Memory B cell (primary cell): ENCODE results near the gene RTEL1.
"Not testable (repeated sequence)": the region's sequence is repeated elsewhere in the genome, so short reads cannot be mapped to it uniquely, and the experiment has no call there.

Source experiments
- ATAC-seq: fragments of 150-1000 bp; cut with Tn5 transposase; 2 replicates; pipeline ENCODE4 v1.10.0; 2021; ENCODE audit warnings: low read depth, mild to moderate bottlenecking, moderate library complexity
- DNase-seq, 2 donors: peaks; one replicate each; pipeline ENCODE4 v3.0.0; 2022; ENCODE audit warnings: low spot score in 2 of 2
- H3K27ac Mint-ChIP-seq: one replicate; pipeline ENCODE4 v1.8.0; 2022; ENCODE audit warnings: mild to moderate bottlenecking, moderate library complexity, mixed read lengths
- H3K27me3 Mint-ChIP-seq: one replicate; pipeline ENCODE4 v1.8.0; 2022; ENCODE audit warnings: mixed read lengths
- H3K36me3 Mint-ChIP-seq: one replicate; pipeline ENCODE4 v1.8.0; 2022; ENCODE audit warnings: mild to moderate bottlenecking, mixed read lengths
- H3K4me1 Mint-ChIP-seq: one replicate; pipeline ENCODE4 v1.8.0; 2022; ENCODE audit warnings: mixed read lengths
- H3K4me3 Mint-ChIP-seq: one replicate; pipeline ENCODE4 v1.8.0; 2022; ENCODE audit warnings: mild to moderate bottlenecking, moderate library complexity, mixed read lengths
- H3K9me3 Mint-ChIP-seq: one replicate; pipeline ENCODE4 v1.8.0; 2022; ENCODE audit warnings: mixed read lengths

The RTEL1 gene

GRCh38 chr20:63722967-63723622 lies 65.0 kb downstream of the RTEL1 start:
- H3K27ac Mint-ChIP-seq, H3K27me3 Mint-ChIP-seq, ATAC-seq, H3K4me1 Mint-ChIP-seq, H3K4me3 Mint-ChIP-seq, DNase-seq, H3K9me3 Mint-ChIP-seq: not testable (repeated sequence)
- H3K36me3 Mint-ChIP-seq = peaks cover 39% of the 10 kb centered on the region

DNA sequence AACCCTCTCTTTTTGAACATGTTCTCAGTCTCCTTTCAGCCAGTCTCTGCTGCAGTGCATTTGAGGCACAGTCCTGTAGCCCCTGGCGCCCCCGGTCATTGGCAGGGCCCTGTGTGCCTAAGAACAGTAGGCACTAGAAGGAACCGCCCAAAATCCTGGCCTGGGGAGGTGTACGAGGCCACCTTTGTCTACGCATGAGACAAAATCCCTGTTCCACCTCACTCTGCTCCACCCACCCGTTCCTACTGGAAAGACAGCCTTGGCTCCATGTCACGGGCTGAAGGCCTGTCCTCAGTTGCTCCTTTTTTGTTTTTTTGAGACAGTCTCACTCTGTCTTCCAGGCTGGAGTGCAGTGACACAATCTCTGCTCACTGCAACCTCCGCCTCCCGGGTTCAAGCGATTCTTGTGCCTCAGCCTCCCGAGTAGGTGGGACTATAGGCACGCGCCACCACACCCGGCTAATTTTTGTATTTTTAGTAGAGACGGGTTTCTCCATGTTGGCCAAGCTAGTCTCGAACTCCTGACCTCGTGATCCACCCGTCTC lies 72.1 kb downstream of the RTEL1 start:
- not testable (repeated sequence) for ATAC-seq, H3K9me3 Mint-ChIP-seq, H3K27ac Mint-ChIP-seq, H3K27me3 Mint-ChIP-seq, H3K4me3 Mint-ChIP-seq, DNase-seq
- Mint-ChIP-seq H3K36me3 (peaks cover 19% of the 10 kb centered on the region), H3K4me1 (peaks cover 23% of the 10 kb centered on the region)

DNA sequence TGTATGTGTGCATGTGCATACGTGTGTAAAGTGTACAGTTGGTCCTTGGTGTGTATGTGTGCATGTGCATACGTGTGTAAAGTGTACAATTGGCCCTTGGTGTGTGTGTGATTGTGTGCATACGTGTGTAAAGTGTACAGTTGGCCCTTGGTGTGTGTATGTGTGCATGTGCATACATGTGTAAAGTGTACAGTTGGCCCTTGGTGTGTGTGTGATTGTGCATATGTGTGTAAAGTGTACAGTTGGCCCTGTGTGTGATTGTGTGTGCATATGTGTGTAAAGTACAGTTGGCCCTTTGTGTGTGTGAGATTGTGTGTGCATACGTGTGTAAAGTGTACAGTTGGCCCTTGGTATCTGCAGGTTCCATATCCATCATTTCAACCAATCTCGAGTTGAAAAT lies 73.3 kb downstream of the RTEL1 start:
- ATAC-seq (no peak), DNase-seq (no peak)
- Mint-ChIP-seq H3K36me3 (peaks cover 15% of the 10 kb centered on the region), H3K27me3 (no peaks in the 10 kb centered on the region), H3K4me1 (peaks cover 32% of the 10 kb centered on the region), H3K9me3 (no peaks in the 10 kb centered on the region), H3K4me3 (no peak overlapping the region), H3K27ac (no peak overlapping the region)

GRCh38 chr20:63732118-63733095 lies 74.3 kb downstream of the RTEL1 start:
- peaks cover 12% of the 10 kb centered on the region for H3K36me3 Mint-ChIP-seq
- H3K27me3 Mint-ChIP-seq = no peaks in the 10 kb centered on the region
- no peak overlapping the region for H3K4me3 Mint-ChIP-seq
- H3K27ac Mint-ChIP-seq = no peak overlapping the region
- no peak for ATAC-seq
- no peak for DNase-seq
- H3K9me3 Mint-ChIP-seq = no peaks in the 10 kb centered on the region
- peaks cover 29% of the 10 kb centered on the region for H3K4me1 Mint-ChIP-seq

- no peak overlapping the region for H3K27ac Mint-ChIP-seq
- ATAC-seq (no peak), DNase-seq (no peak)
- H3K9me3 Mint-ChIP-seq = no peaks in the 10 kb centered on the region
- no peaks in the 10 kb centered on the region for H3K27me3 Mint-ChIP-seq
- peaks cover 29% of the 10 kb centered on the region for H3K4me1 Mint-ChIP-seq
- no peak overlapping the region for H3K4me3 Mint-ChIP-seq
- peaks cover 12% of the 10 kb centered on the region for H3K36me3 Mint-ChIP-seq
Measured at GRCh38 chr20:63733117-63733516, 75.0 kb downstream of the RTEL1 start.

DNA sequence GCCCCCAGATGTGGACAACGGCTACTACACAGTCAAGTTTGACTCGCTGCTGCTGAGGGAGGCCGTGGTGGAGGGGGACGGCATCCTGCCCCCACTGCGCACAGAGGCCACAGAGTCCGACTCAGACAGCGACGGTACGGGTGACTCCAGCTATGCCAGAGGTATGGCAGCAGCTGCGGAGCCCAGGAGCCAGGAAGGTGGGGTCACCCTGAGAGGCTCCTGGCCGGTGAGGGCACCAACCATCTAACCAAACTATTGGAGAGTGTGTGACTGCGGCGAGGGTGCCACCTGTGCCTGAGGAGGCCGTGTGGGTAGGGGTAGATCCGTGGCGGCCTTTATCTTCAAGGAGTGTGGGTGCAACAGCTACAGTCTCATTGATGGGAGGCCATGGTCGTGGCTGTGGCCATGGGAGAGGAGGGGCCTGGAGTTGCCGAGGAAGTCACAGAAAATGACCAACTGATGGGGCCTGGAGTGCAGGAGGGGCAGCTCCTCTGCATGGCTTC lies 75.5 kb downstream of the RTEL1 start:
- H3K9me3 Mint-ChIP-seq = no peaks in the 10 kb centered on the region
- no peak overlapping the region for H3K4me3 Mint-ChIP-seq
- ATAC-seq = no peak
- H3K36me3 Mint-ChIP-seq = peaks cover 9% of the 10 kb centered on the region
- H3K4me1 Mint-ChIP-seq = peaks cover 23% of the 10 kb centered on the region
- no peak overlapping the region for H3K27ac Mint-ChIP-seq
- no peak for DNase-seq
- H3K27me3 Mint-ChIP-seq = no peaks in the 10 kb centered on the region

DNA sequence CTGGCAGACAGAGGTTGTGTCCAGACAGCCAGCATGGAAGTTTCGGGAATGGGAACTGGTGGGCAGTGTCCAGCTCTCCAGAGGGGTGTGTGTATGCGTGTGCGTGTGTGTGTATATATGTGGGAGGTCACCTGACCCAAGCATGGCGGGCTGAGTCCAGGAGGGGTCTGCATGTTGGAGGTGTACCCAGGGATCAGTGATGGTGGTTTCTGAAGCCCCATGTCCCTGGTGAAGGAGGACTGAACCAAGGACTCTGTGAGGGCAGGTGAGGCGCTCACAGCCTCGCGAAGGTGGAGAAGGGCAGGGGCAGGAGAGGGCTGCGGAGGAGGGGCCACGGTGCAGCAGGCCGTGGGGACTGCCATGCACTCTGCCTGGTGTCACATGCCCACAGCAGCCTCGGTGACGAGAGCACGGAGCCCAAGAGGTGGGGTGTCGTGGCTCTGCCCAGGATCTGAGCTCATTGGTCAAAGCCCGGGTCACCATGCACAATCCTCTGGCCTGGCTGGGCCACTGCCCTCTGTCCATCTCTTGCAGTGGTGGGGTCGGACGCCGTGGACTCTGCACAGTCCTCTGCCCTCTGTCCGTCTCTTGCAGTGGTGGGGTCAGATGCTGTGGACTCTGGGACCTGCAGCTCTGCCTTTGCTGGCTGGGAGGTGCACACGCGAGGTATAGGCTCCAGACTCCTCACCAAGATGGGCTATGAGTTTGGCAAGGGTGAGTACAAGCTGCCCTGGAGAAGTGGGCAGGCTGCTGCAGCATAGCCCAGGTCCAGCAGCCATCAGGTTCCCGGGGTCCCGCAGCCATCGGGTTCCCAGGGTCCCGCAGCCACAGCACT lies 76.2 kb downstream of the RTEL1 start:
- H3K4me3 Mint-ChIP-seq = no peak overlapping the region
- ATAC-seq (no peak), DNase-seq (no peak)
- H3K27me3 Mint-ChIP-seq = no peaks in the 10 kb centered on the region
- peaks cover 19% of the 10 kb centered on the region for H3K4me1 Mint-ChIP-seq
- no peaks in the 10 kb centered on the region for H3K9me3 Mint-ChIP-seq
- H3K36me3 Mint-ChIP-seq = peaks cover 9% of the 10 kb centered on the region
- H3K27ac Mint-ChIP-seq = no peak overlapping the region

GRCh38 chr20:63734946-63735858 lies 77.1 kb downstream of the RTEL1 start:
- Mint-ChIP-seq H3K9me3 (no peaks in the 10 kb centered on the region), H3K36me3 (peaks cover 9% of the 10 kb centered on the region), H3K4me1 (peaks cover 12% of the 10 kb centered on the region), H3K27ac (no peak overlapping the region), H3K27me3 (no peaks in the 10 kb centered on the region), H3K4me3 (peak overlapping the region; percentile 86)
- ATAC-seq (no peak), DNase-seq (no peak)

DNA sequence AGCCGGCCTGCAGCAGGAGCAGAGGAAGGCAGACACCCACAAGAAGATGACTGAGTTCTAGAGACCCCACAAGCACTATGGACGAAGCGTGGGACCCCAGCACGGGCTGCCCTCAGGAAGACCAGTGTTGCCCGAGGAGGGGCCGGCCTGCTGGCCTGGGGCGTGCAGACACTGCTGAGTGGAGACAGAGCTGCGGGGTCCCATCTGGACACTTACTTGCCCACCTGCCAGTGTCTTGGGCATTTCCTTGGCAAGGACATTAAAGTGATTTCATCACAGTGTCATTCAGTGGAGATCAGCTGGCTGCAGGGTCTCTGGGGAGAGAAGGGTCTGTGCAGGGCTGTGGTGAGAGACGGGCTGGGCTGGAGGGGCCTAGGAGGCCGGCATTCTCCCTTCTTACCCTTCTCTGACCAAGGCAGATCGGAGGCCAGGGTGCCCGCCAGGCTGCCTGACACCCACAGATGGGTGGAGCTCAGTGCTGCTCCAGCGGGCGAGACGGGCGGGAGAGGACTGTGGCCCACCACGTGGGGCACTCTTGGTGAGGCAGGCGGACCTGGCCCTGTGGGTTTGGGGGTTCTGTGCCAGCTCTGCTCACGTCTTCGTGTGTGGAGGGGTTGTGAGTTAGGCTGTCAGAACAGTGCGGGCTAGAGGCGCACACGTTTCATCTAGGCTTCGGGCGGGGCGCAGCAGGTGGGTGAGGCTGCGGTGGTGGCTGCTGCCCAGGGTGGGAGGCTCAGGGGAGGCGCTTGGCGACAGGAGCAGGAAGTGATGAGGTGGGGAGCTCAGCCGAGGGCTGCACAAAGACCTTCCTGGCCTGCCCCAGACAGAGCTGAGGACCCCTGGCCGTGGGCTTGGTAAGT lies 78.0 kb downstream of the RTEL1 start, which contains the start of gene LIME1:
Gene LIME1 (plus strand): TSS at position 806 of the 860 bp plus-strand sequence. CDS start 886 bp downstream, outside the sequence.
- Mint-ChIP-seq H3K4me1 (peaks cover 10% of the 10 kb centered on the region), H3K4me3 (peak within 1 kb of the TSS; percentile 86), H3K27me3 (no peaks in the 10 kb centered on the region), H3K36me3 (peaks cover 9% of the 10 kb centered on the region), H3K27ac (peak within 1 kb of the TSS; percentile 13), H3K9me3 (no peaks in the 10 kb centered on the region)
- DNase-seq (peak; percentile 51 to 57), ATAC-seq (peak; percentile 62)

DNA sequence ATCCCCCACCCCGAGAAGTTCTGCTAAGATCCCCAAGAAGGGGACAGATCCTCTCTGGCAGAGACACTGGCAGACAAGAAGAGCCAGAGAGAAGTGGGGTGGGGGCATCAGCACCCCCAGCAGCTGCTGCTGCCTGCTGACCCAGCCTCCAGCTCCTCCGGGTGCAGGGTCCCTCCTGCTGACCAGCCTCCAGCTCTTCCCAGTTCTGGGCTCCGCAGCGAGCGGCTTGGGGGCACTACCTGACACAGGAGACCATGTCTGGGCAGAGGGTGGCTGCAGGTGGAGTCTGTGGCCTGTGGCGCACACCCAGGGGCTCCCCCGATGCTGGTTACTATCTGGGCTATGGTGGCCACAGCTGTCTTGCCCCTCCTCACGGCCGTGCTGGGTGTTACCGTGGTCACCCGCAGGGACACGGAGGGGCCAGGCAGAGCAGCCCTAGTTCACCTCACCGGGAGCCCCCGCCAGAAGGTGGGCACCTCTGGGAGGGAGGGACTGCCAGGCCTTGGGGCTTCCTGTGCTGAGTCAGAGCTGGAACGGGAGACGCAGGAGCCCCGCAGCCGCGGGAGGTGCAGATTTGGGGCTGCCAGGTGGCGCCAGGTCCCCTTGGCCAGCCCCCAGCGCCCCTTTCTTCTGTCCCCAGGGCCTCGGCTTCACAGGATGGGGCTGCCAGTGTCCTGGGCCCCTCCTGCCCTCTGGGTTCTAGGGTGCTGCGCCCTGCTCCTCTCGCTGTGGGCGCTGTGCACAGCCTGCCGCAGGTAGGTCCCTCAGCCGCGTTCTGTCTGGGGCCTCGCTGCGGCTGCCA lies 79.0 kb downstream of the RTEL1 start:
- Mint-ChIP-seq H3K9me3 (no peaks in the 10 kb centered on the region), H3K36me3 (peaks cover 9% of the 10 kb centered on the region), H3K27ac (peak overlapping the region; percentile 13), H3K4me3 (peak overlapping the region; percentile 86), H3K27me3 (no peaks in the 10 kb centered on the region), H3K4me1 (peaks cover 10% of the 10 kb centered on the region)
- DNase-seq (peak; percentile 38 to 54), ATAC-seq (peak; percentile 46)

GRCh38 chr20:63737695-63737944 lies 79.5 kb downstream of the RTEL1 start:
- no peak for DNase-seq
- H3K4me3 Mint-ChIP-seq = peak overlapping the region; percentile 86

More at GRCh38 chr20:63737695-63737944, 79.5 kb downstream of the RTEL1 start:
- no peak for ATAC-seq
- H3K27ac Mint-ChIP-seq = no peak overlapping the region
- H3K9me3 Mint-ChIP-seq = no peaks in the 10 kb centered on the region
- peaks cover 9% of the 10 kb centered on the region for H3K36me3 Mint-ChIP-seq
- no peaks in the 10 kb centered on the region for H3K27me3 Mint-ChIP-seq
- peaks cover 10% of the 10 kb centered on the region for H3K4me1 Mint-ChIP-seq
